Effector memory CD8-positive, alpha-beta T cell (primary cell): ENCODE data around the gene MT1HL1.

Source experiments
- ATAC-seq: fragments of 150-1000 bp; cut with Tn5 transposase; replicated peaks from 2 replicates; pipeline ENCODE4 v1.10.0; 2021; ENCODE audit warnings: mild to moderate bottlenecking, moderate library complexity
- DNase-seq, 3 experiments: peaks; one replicate each; pipeline ENCODE4 v3.0.0; 2021
- H3K27ac Mint-ChIP-seq, 2 donors: one replicate each; pipeline ENCODE4 v1.8.0; 2022; ENCODE audit warnings: mild to moderate bottlenecking in 2 of 2, mixed read lengths in 2 of 2, moderate library complexity in 2 of 2
- H3K27me3 Mint-ChIP-seq, 2 donors: one replicate each; pipeline ENCODE4 v1.8.0; 2022; ENCODE audit warnings: mixed read lengths in 2 of 2
- H3K36me3 Mint-ChIP-seq: one replicate; pipeline ENCODE4 v1.8.0; 2022; ENCODE audit warnings: mild to moderate bottlenecking, moderate library complexity, mixed read lengths; ENCODE audit not compliant: insufficient read depth
- H3K4me1 Mint-ChIP-seq, 2 donors: one replicate each; pipeline ENCODE4 v1.8.0; 2022; ENCODE audit warnings: low read depth in 2 of 2, mixed read lengths in 2 of 2
- H3K4me3 Mint-ChIP-seq, 2 donors: one replicate each; pipeline ENCODE4 v1.8.0; 2022; ENCODE audit warnings: mild to moderate bottlenecking in 2 of 2, mixed read lengths in 2 of 2, moderate library complexity in 2 of 2
- H3K9me3 Mint-ChIP-seq, 2 donors: one replicate each; pipeline ENCODE4 v1.8.0; 2022; ENCODE audit warnings: mixed read lengths in 2 of 2
- total RNA-seq, 9 experiments: gene quantifications; one replicate each; lab custom pipeline; 2026; lab: John Stamatoyannopoulos, UW

Gene MT1HL1
- 0 reads per million in 9 experiments for total RNA-seq

- peaks cover 11 to 54% of the 10 kb centered on the region in 2 donors for H3K27me3 Mint-ChIP-seq
- no peaks in the 10 kb centered on the region for H3K4me1 Mint-ChIP-seq
- DNase-seq: no peak
- H3K9me3 Mint-ChIP-seq: no peaks in the 10 kb centered on the region
- no peak within 1 kb of the TSS for H3K4me3 Mint-ChIP-seq
- no peak within 1 kb of the TSS for H3K27ac Mint-ChIP-seq
- H3K36me3 Mint-ChIP-seq: no peaks in the 10 kb centered on the region
- ATAC-seq: no peak
Measured at GRCh38 chr1:237004116-237004515, at the start of gene MT1HL1. Gene MT1HL1, minus strand, starts transcription at chr1:237004441. Its CDS starts 69 bp downstream, at chr1:237004372.

GRCh38 chr1:237050915-237051314 lies 46.7 kb upstream of the MT1HL1 start:
- H3K4me1 Mint-ChIP-seq: no peaks in the 10 kb centered on the region
- H3K4me3 Mint-ChIP-seq: no peak overlapping the region
- no peaks in the 10 kb centered on the region for H3K36me3 Mint-ChIP-seq
- ATAC-seq (no peak), DNase-seq (no peak)
- H3K27me3 Mint-ChIP-seq: peaks cover 36 to 40% of the 10 kb centered on the region in 2 donors
- H3K27ac Mint-ChIP-seq: no peak overlapping the region
- H3K9me3 Mint-ChIP-seq: no peaks in the 10 kb centered on the region

GRCh38 chr1:237050185-237050584 lies 45.9 kb upstream of the MT1HL1 start:
- no peaks in the 10 kb centered on the region for H3K9me3 Mint-ChIP-seq
- no peaks in the 10 kb centered on the region for H3K36me3 Mint-ChIP-seq
- no peak overlapping the region for H3K27ac Mint-ChIP-seq
- DNase-seq (no peak), ATAC-seq (no peak)
- H3K27me3 Mint-ChIP-seq: peaks cover 31 to 36% of the 10 kb centered on the region in 2 donors
- no peak overlapping the region for H3K4me3 Mint-ChIP-seq
- no peaks in the 10 kb centered on the region for H3K4me1 Mint-ChIP-seq

- Mint-ChIP-seq H3K4me3 (no peak overlapping the region), H3K27me3 (peaks cover 26 to 29% of the 10 kb centered on the region in 2 donors), H3K9me3 (no peaks in the 10 kb centered on the region), H3K4me1 (no peaks in the 10 kb centered on the region), H3K27ac (no peak overlapping the region), H3K36me3 (no peaks in the 10 kb centered on the region)
- DNase-seq (no peak), ATAC-seq (no peak)
Measured at GRCh38 chr1:237048803-237049202, 44.6 kb upstream of the MT1HL1 start.

GRCh38 chr1:237045278-237046016 lies 41.2 kb upstream of the MT1HL1 start:
- ATAC-seq (no peak), DNase-seq (no peak)
- peaks cover 4 to 9% of the 10 kb centered on the region in 2 donors for H3K4me1 Mint-ChIP-seq
- no peak overlapping the region for H3K27ac Mint-ChIP-seq
- H3K36me3 Mint-ChIP-seq: no peaks in the 10 kb centered on the region
- H3K4me3 Mint-ChIP-seq: no peak overlapping the region
- H3K27me3 Mint-ChIP-seq: peaks cover 34 to 47% of the 10 kb centered on the region in 2 donors
- no peaks in the 10 kb centered on the region for H3K9me3 Mint-ChIP-seq

GRCh38 chr1:237043846-237044636 lies 39.8 kb upstream of the MT1HL1 start:
- Mint-ChIP-seq H3K27ac (no peak overlapping the region), H3K4me1 (peaks cover 4 to 9% of the 10 kb centered on the region in 2 donors), H3K4me3 (peak overlapping the region in 1 of 2 donors; percentile 39), H3K9me3 (no peaks in the 10 kb centered on the region), H3K36me3 (no peaks in the 10 kb centered on the region), H3K27me3 (peaks cover 33 to 49% of the 10 kb centered on the region in 2 donors)
- DNase-seq: no peak
- ATAC-seq: no peak

- Mint-ChIP-seq H3K27me3 (peaks cover 33 to 49% of the 10 kb centered on the region in 2 donors), H3K36me3 (no peaks in the 10 kb centered on the region), H3K27ac (no peak overlapping the region), H3K4me1 (peaks cover 4 to 9% of the 10 kb centered on the region in 2 donors), H3K9me3 (no peaks in the 10 kb centered on the region), H3K4me3 (peak overlapping the region in 1 of 2 donors; percentile 39)
- no peak for DNase-seq
- no peak for ATAC-seq
Measured at GRCh38 chr1:237042892-237043576, 38.8 kb upstream of the MT1HL1 start.

- Mint-ChIP-seq H3K9me3 (no peaks in the 10 kb centered on the region), H3K27ac (no peak overlapping the region), H3K4me1 (peaks cover 4 to 9% of the 10 kb centered on the region in 2 donors), H3K27me3 (peaks cover 33 to 49% of the 10 kb centered on the region in 2 donors), H3K4me3 (no peak overlapping the region), H3K36me3 (no peaks in the 10 kb centered on the region)
- no peak for ATAC-seq
- no peak for DNase-seq
Measured at GRCh38 chr1:237042526-237042891, 38.3 kb upstream of the MT1HL1 start.

- Mint-ChIP-seq H3K4me1 (peaks cover 4 to 9% of the 10 kb centered on the region in 2 donors), H3K27me3 (peaks cover 33 to 49% of the 10 kb centered on the region in 2 donors), H3K27ac (no peak within 1 kb of the TSS), H3K9me3 (no peaks in the 10 kb centered on the region), H3K36me3 (no peaks in the 10 kb centered on the region), H3K4me3 (peak within 1 kb of the TSS in 1 of 2 donors; percentile 37)
- ATAC-seq: no peak
- no peak for DNase-seq
Measured at GRCh38 chr1:237041795-237042525, 37.7 kb upstream of the MT1HL1 start, which contains the start of gene RYR2. Gene RYR2, plus strand, starts transcription at chr1:237042184. Its CDS starts 338 bp downstream, at chr1:237042522.

- Mint-ChIP-seq H3K4me3 (peak overlapping the region in 1 of 2 donors; percentile 37), H3K9me3 (no peaks in the 10 kb centered on the region), H3K27ac (no peak overlapping the region), H3K27me3 (peaks cover 33 to 49% of the 10 kb centered on the region in 2 donors), H3K4me1 (peaks cover 4 to 9% of the 10 kb centered on the region in 2 donors), H3K36me3 (no peaks in the 10 kb centered on the region)
- no peak for ATAC-seq
- no peak for DNase-seq
Measured at GRCh38 chr1:237041461-237041794, 37.2 kb upstream of the MT1HL1 start.

GRCh38 chr1:237040823-237041222 lies 36.6 kb upstream of the MT1HL1 start:
- Mint-ChIP-seq H3K9me3 (no peaks in the 10 kb centered on the region), H3K4me3 (no peak overlapping the region)

GRCh38 chr1:237038211-237038610 lies 34.0 kb upstream of the MT1HL1 start:
- Mint-ChIP-seq H3K9me3 (no peaks in the 10 kb centered on the region), H3K27me3 (peaks cover 27 to 38% of the 10 kb centered on the region in 2 donors), H3K4me1 (peaks cover 0 to 5% of the 10 kb centered on the region in 2 donors), H3K27ac (no peak overlapping the region), H3K4me3 (no peak overlapping the region), H3K36me3 (no peaks in the 10 kb centered on the region)
- no peak for ATAC-seq
- no peak for DNase-seq

More at GRCh38 chr1:237040823-237041222, 36.6 kb upstream of the MT1HL1 start:
- Mint-ChIP-seq H3K27ac (no peak overlapping the region), H3K27me3 (peaks cover 33 to 49% of the 10 kb centered on the region in 2 donors), H3K4me1 (peaks cover 4 to 9% of the 10 kb centered on the region in 2 donors), H3K36me3 (no peaks in the 10 kb centered on the region)
- no peak for ATAC-seq
- DNase-seq: no peak

- no peaks in the 10 kb centered on the region for H3K4me1 Mint-ChIP-seq
- peaks cover 7 to 37% of the 10 kb centered on the region in 2 donors for H3K27me3 Mint-ChIP-seq
- ATAC-seq (no peak), DNase-seq (no peak)
- H3K4me3 Mint-ChIP-seq: no peak overlapping the region
- H3K9me3 Mint-ChIP-seq: no peaks in the 10 kb centered on the region
- no peak overlapping the region for H3K27ac Mint-ChIP-seq
- H3K36me3 Mint-ChIP-seq: no peaks in the 10 kb centered on the region
Measured at GRCh38 chr1:237035759-237036158, 31.5 kb upstream of the MT1HL1 start.
